K562 (cell line): ENCODE measurements around the gene SCRN2. TPM values are rescaled to one million over a fixed set of nuclear protein-coding genes. Genes with fewer than 3 reads are reported as not detected.

Experiments
- CCNT2 ChIP-seq: IDR thresholded peaks from 2 replicates; pipeline ENCODE4 v1.6.1; 2011; ENCODE audit warnings: borderline replicate concordance, low read depth, mild to moderate bottlenecking, moderate library complexity, mixed read lengths, low read length; ENCODE audit not compliant: insufficient read length; ENCODE audit errors: extremely low read depth
- HDAC1 ChIP-seq, 2 experiments: fragments of 450-650 bp; IDR thresholded peaks; 2 replicates each; pipeline ENCODE4 v1.6.1; 2016 to 2017; ENCODE audit warnings: inconsistent platforms in 1 of 2, mild to moderate bottlenecking in 1 of 2, moderate library complexity in 1 of 2
- HMGN3 ChIP-seq: IDR thresholded peaks from 2 replicates; pipeline ENCODE4 v1.6.1; 2011; ENCODE audit warnings: borderline replicate concordance, low read depth, mild to moderate bottlenecking, mixed read lengths, low read length; ENCODE audit not compliant: insufficient read length; ENCODE audit errors: extremely low read depth
- HNRNPL ChIP-seq: fragments of 200-400 bp; formaldehyde crosslinking; IDR thresholded peaks from 2 replicates; pipeline ENCODE4 v1.6.1; 2017; ENCODE audit warnings: low read depth, mild to moderate bottlenecking, low read length
- KDM2B ChIP-seq: fragments of 250-450 bp; sonication (Bioruptor Pico); IDR thresholded peaks from 2 replicates; pipeline ENCODE4 v1.8.0; 2021; ENCODE audit warnings: mild to moderate bottlenecking, moderate library complexity
- MCM5 ChIP-seq: fragments of 450-650 bp; IDR thresholded peaks from 2 replicates; pipeline ENCODE4 v1.6.1; 2016; ENCODE audit warnings: low read depth
- MTA3 ChIP-seq: fragments of 450-650 bp; formaldehyde crosslinking; IDR thresholded peaks from 2 replicates; pipeline ENCODE4 v1.6.1; 2017; ENCODE audit warnings: mild to moderate bottlenecking, borderline replicate concordance
- TGIF2 ChIP-seq: sonication (generic); formaldehyde crosslinking; IDR thresholded peaks from 2 replicates; pipeline ENCODE4 v1.8.1; 2022; ENCODE audit warnings: mild to moderate bottlenecking, missing genetic modification reagents, moderate library complexity
- TSC22D4 ChIP-seq: fragments of 450-650 bp; IDR thresholded peaks from 2 replicates; pipeline ENCODE4 v1.6.1; 2016; ENCODE audit warnings: missing genetic modification characterization, missing biosample characterization, control low read depth
- ZFX ChIP-seq: sonication (generic); formaldehyde crosslinking; IDR thresholded peaks from 2 replicates; pipeline ENCODE4 v1.8.0; 2022; ENCODE audit warnings: mild to moderate bottlenecking, missing genetic modification reagents, moderate library complexity
- ZNF197 ChIP-seq: fragments of 200-800 bp; sonication (Bioruptor generic); IDR thresholded peaks from 2 replicates; pipeline ENCODE4 v1.6.1; 2016; ENCODE audit warnings: low read depth, missing genetic modification characterization, missing compliant biosample characterization
- ZNF561 ChIP-seq: fragments of 450-650 bp; formaldehyde crosslinking; conservative IDR thresholded peaks from 2 replicates; pipeline ENCODE4 v1.4.0; 2020; ENCODE audit warnings: mild to moderate bottlenecking, moderate library complexity
- polyA plus RNA-seq, 8 experiments: library from polyadenylated mRNA; depleted of rRNA in 4 of 8; stranded (reverse) in 5 of 8; unstranded in 3 of 8; fragments of >200 nt; fragmentation: Nextera tagmentation in 2 of 8; fragmentation: Illumina TruSeq in 1 of 8; extraction: Ambion mirVana in 2 of 8; extraction: Trizol in 1 of 8; gene quantifications; 2 replicates each; pipeline versions ENCODE4 v1.2.1 to v1.2.3, GENCODE V29; 2011 to 2014; ENCODE audit warnings: inconsistent platforms in 1 of 8, missing spikeins in 1 of 8
- total RNA-seq, 7 experiments: library from RNA; depleted of rRNA in 6 of 7; stranded (reverse); fragments of >200 nt in 6 of 7; fragmentation: Illumina TruSeq in 2 of 7; extraction: Trizol in 2 of 7; gene quantifications; 2 replicates each; pipeline versions ENCODE4 v1.2.1 to v1.2.3, GENCODE V29; 2011 to 2021; ENCODE audit warnings: low replicate concordance in 1 of 7
- TF ChIP-seq, protein P1 (sequence below): fragments of 450-650 bp; IDR thresholded peaks from 2 replicates; pipeline ENCODE4 v1.6.1; 2018; ENCODE audit not compliant: partially characterized antibody

SCRN2 gene
- total and polyA plus RNA-seq, 9 of the 15 experiments (the other 6 are each of a cell fraction or from before 2014, with no cell fraction given) = 0.25 to 32.9 (median 13.6) TPM

DNA sequence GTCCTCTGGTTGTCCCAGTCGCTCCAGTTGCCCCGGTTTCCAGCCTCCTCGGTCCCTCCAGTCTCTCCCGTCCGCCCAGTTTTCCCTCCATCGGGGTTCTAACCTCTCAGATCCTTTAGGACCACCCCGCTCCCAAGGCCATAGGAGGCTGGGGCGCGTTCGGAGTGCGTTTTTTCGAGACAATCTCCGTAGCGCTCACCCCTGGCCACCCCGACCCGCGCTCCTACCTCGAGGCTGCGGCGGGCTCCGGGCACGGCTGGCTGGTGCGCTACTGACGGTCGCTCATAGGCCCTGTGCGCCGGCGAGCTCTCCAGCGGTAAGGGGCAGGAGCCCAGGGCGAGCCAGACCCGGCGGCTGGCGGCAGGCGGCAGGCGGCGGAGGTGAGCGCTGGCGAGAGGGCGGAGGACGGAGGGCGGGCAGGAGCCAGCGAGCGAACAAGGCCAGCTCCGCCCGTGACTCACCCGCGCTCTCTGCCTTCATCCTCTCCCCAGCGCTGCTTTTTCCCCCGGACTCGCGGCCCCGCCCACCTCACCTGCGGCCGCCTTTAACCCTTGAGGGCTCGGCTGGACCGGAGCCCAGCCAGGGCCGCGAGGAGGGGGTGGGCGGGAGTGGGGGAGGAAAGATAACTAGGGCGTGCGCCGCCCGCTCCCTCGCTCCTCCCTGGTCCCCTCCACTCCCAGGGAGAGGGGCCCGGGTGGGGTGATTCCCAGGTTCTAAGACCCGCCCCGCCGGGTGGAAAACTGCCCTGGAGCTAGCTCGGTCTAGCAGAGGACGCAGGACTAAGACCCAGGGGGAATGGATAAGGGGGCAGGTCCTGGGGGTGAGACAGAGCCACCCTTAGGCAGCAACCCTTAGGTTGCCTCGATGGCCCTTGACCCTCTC is 9.9 kb upstream of the SCRN2 start, which contains the start of gene SP6 (continued):
- TF ChIP-seq, protein P1, sequence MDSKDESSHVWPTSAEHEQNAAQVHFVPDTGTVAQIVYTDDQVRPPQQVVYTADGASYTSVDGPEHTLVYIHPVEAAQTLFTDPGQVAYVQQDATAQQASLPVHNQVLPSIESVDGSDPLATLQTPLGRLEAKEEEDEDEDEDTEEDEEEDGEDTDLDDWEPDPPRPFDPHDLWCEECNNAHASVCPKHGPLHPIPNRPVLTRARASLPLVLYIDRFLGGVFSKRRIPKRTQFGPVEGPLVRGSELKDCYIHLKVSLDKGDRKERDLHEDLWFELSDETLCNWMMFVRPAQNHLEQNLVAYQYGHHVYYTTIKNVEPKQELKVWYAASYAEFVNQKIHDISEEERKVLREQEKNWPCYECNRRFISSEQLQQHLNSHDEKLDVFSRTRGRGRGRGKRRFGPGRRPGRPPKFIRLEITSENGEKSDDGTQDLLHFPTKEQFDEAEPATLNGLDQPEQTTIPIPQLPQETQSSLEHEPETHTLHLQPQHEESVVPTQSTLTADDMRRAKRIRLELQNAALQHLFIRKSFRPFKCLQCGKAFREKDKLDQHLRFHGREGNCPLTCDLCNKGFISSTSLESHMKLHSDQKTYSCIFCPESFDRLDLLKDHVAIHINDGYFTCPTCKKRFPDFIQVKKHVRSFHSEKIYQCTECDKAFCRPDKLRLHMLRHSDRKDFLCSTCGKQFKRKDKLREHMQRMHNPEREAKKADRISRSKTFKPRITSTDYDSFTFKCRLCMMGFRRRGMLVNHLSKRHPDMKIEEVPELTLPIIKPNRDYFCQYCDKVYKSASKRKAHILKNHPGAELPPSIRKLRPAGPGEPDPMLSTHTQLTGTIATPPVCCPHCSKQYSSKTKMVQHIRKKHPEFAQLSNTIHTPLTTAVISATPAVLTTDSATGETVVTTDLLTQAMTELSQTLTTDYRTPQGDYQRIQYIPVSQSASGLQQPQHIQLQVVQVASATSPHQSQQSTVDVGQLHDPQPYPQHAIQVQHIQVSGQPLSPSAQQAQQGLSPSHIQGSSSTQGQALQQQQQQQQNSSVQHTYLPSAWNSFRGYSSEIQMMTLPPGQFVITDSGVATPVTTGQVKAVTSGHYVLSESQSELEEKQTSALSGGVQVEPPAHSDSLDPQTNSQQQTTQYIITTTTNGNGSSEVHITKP = peak; percentile 76
- TF ChIP-seq TGIF2 (peak; percentile 54; the same call in 1 of the 2 replicates), HDAC1 (IDR thresholded peaks at IDR 0.05) (no peak; a peak in 1 of 4 replicates), ZNF197 (CRISPR knock-in tag) (no peak), HMGN3 (peak; percentile 32), HNRNPL (peak; percentile 63; the same call in 1 of the 2 replicates), ZNF561 (no peak), MCM5 (no peak), ZFX (CRISPR knock-in tag) (peak; percentile 86), MTA3 (0 out of 2 replicates have a peak, but pooled peaks have one; percentile 86), CCNT2 (peak; percentile 77), TSC22D4 (no peak), KDM2B (CRISPR knock-in tag) (0 out of 2 replicates have a peak, but pooled peaks have one; percentile 10)
